Urinary bladder (tissue), 4 donors: ENCODE measurements around the gene PHGDH. TPM values are rescaled to one million over a fixed set of nuclear protein-coding genes. Genes with fewer than 3 reads are reported as not detected.
"Not testable (repeated sequence)": the region's sequence is repeated elsewhere in the genome, so short reads cannot be mapped to it uniquely, and the experiment has no call there.

Experiments used
- DNase-seq: peaks from one replicate; pipeline ENCODE4 v3.0.0-alpha.2; 2015; ENCODE audit errors: extremely low spot score
- H3K27ac ChIP-seq: one replicate; pipeline ENCODE4 v1.5.1; 2013; ENCODE audit warnings: low read depth, mild to moderate bottlenecking, moderate library complexity
- H3K36me3 ChIP-seq: one replicate; pipeline ENCODE4 v1.6.1; 2013; ENCODE audit warnings: mild to moderate bottlenecking, moderate library complexity; ENCODE audit not compliant: insufficient read depth
- H3K4me1 ChIP-seq: one replicate; pipeline ENCODE4 v1.6.1; 2013; ENCODE audit warnings: mild to moderate bottlenecking, moderate library complexity; ENCODE audit not compliant: insufficient read depth
- H3K4me3 ChIP-seq: one replicate; pipeline ENCODE4 v1.5.1; 2013; ENCODE audit warnings: low read depth, low read length
- WGBS: extraction: QIAGEN DNeasy Blood & Tissue Kit; methylation state at CpG from one replicate; pipeline ENCODE4 v1.1.7; 2013; 5-methylcytosine and 5-hydroxymethylcytosine counted together
- polyA plus RNA-seq: library from polyadenylated mRNA; stranded (reverse); fragments of 200-250 nt; gene quantifications from one replicate; pipeline ENCODE4 v1.2.3, GENCODE V29; 2013
- total RNA-seq: library from RNA; depleted of rRNA; stranded (reverse); fragments of >200 nt; gene quantifications from one replicate; pipeline ENCODE4 v1.2.3, GENCODE V29; 2014
- donor health status: healthy with polysubstance abuse.
- donor health status: healthy.

PHGDH gene
- total and polyA plus RNA-seq, 2 donors, result 51.3 to 166 TPM

DNA sequence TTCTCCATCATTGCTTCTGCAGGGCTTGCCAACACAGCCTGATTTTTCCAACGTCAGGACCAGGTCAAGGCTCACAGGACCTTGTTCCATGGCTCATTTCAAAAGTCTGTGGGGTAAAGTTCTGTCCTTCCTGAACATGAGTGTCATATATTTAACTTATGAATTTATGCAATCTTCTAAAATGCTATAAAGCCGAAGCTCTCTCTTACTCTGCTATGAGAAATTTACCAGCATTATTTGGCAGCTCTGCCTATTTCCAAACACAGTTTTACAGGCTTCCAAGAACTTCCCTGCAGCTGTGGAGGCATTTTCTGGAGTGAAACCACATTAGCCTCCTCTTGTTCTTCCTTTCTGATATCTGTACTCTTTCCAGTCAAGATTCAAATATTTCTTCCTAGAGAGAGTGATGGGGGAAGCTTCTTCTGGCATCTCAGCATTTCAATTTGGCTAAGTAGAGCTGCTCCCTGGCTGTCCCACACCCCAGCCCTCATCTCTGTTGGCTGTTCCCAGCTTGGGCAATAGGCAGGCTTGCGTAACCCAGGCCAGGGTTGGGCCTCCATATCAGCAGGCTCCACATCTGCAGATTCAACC lies 72.6 kb downstream of the PHGDH start:
- DNase-seq, result no peak
- Histone ChIP-seq H3K36me3 (no peaks in the 10 kb centered on the region), H3K27ac (no peak overlapping the region), H3K4me1 (no peaks in the 10 kb centered on the region), H3K4me3 (no peak overlapping the region)
- 41% methylated on average over 3 of the region's 3 CpGs for WGBS

DNA sequence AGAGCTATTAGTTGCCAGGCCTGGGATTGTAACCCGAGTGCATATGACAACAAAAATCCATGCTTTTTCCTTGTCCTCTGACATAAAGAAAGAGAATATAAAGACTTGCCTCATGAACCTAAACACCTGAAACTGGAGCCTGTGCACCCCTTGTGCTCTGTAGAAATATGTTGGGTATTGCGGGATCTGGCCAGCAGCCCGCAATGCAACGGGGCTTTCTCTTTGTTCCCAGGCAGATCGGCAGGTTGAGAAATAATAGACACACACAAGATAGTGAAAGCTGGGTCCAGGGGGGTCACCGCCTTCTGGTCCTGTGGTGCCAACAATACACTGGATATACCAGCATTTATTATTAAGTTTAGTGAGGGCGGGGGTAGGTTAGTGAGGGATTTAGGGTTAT lies 74.3 kb downstream of the PHGDH start:
- DNase-seq, H3K4me1 ChIP-seq, H3K27ac ChIP-seq, H3K4me3 ChIP-seq, H3K36me3 ChIP-seq: not testable (repeated sequence)
- 71% methylated on average over 7 of the region's 7 CpGs for WGBS

DNA sequence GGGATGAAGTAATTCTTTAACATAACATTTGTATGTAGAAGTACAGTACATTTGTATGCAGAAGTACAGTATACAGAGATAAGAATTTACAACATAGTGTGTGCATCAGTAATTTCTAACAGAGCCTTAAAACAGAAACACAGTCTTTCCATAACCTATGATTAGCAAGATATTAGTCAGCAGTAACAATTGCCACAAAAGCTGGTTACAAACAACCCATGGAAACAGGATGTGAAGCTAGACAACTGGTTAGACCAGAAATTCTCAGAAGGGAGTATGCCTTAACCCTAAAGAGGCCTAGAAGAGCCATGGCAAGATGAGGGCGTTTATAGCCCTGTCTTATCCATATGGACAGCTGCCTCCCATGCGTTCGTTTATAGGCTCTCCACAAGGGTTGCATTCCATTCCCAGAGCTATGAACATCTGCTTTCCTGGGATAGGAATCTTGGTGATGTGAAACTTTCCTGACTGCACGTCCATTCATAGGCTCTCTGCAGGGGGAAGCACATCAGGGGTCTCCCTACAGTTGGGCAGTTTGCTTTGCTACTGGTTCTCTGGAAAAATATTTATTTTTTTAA lies 74.8 kb downstream of the PHGDH start:
- H3K4me1 ChIP-seq, DNase-seq, H3K36me3 ChIP-seq, H3K27ac ChIP-seq, H3K4me3 ChIP-seq: not testable (repeated sequence)
- WGBS, result 54% methylated on average over 4 of the region's 4 CpGs

DNA sequence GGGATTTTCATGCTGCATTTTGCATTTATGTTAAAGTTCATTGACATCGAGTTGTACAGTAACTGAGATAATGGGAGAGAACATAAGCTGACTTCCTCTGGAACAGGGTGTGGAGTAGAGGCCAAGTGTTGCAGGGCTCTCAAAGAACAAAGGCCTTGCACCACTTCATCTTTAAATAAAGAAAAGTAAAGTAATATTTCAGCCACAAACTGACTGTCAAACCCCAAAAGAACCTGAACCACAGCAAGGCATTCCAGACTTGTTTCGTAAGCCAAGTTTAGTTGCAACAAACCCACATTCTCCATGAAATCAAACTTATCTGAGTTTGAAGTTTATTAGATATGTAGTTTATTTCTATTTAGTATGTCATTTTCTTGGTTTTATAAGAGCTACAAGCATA lies 76.0 kb downstream of the PHGDH start:
- H3K27ac ChIP-seq, result no peak overlapping the region
- no peak overlapping the region for H3K4me3 ChIP-seq
- WGBS, result 29% methylated on average over 2 of the region's 2 CpGs
- H3K4me1 ChIP-seq, result peaks cover 3% of the 10 kb centered on the region
- no peak for DNase-seq
- H3K36me3 ChIP-seq, result no peaks in the 10 kb centered on the region

DNA sequence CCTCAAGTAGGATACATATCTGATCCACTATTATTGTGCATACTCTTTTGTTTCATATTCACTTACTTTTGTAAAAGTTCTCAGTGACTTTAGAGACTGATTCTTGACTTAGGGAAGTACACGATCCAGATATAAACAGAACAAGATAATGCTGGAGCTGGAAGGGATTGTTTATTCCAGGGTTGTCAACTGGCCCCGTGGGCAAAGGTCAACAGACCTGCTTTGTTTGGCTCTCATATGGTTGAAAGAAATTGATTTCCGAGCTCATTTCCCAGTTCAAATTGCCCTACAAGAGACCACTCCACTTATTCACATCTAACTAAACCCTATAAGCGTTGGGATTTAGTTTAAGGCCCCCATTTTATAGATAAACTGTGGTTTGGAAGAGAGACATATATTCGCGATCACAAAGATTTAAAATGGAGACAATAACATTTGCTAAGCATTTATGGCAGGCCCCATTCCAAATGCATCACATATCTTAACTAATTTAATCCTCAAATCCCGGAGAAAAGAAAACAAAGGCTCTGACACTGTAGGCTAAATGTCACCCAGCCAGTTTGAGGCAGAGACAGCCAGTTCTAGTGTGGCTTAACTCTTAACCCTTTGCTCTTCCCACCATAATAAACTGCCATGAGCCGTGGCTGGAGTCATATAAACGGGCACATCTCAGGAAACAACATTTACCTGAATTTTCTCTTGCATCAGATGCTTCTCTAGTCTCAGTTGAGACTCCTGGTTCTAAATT lies 78.9 kb downstream of the PHGDH start:
- H3K4me1 ChIP-seq, result peaks cover 3% of the 10 kb centered on the region
- H3K36me3 ChIP-seq, result no peaks in the 10 kb centered on the region
- no peak overlapping the region for H3K27ac ChIP-seq
- no peak overlapping the region for H3K4me3 ChIP-seq
- no peak for DNase-seq
- WGBS, result 21% methylated on average over 9 of the region's 9 CpGs

DNA sequence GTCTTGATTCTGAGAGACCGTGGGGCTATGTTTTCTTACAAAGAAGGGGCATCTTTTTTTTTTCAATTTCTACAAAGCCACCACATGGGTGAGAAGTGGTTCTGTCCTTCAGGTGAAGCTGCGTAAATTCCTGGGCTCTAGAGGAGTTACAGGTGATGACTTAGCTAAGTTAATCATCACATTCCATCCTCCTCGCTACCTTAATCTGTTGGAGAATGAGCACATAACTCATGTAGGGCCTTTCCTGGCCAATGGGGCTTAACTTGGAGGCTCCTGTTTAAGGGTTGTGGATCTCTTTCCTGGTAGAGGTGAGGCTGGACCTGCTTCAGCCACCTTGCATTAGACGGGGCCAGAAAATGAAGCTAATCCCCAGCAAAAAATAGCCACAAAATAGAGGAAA lies 79.6 kb downstream of the PHGDH start:
- no peak overlapping the region for H3K27ac ChIP-seq

More for the DNA sequence above, 79.6 kb downstream of the PHGDH start:
- H3K4me1 ChIP-seq, result peaks cover 3% of the 10 kb centered on the region
- no peak overlapping the region for H3K4me3 ChIP-seq
- H3K36me3 ChIP-seq, result no peaks in the 10 kb centered on the region
- 75% methylated on average over 4 of the region's 4 CpGs for WGBS
- DNase-seq, result no peak

Other genes starting within 250 kb of the PHGDH start
- not detected for gene HSD3B1, start 204.7 kb upstream of the PHGDH start, total RNA-seq
- not detected for gene HSD3B1, start 204.7 kb upstream of the PHGDH start, polyA plus RNA-seq
- gene ZNF697, start 63.7 kb upstream of the PHGDH start, total RNA-seq, result 19.8 TPM
- 2.8 TPM for gene ZNF697, start 63.7 kb upstream of the PHGDH start, polyA plus RNA-seq
- 11.6 TPM for gene HMGCS2, start 57.0 kb downstream of the PHGDH start, total RNA-seq
- gene HMGCS2, start 57.0 kb downstream of the PHGDH start, polyA plus RNA-seq, result 11.7 TPM
- not detected for gene REG4, start 99.5 kb downstream of the PHGDH start, total RNA-seq
- gene REG4, start 99.5 kb downstream of the PHGDH start, polyA plus RNA-seq, result 0.14 TPM
- not detected for gene ADAM30, start 184.6 kb downstream of the PHGDH start, total RNA-seq
- gene ADAM30, start 184.6 kb downstream of the PHGDH start, polyA plus RNA-seq, result not detected